ENCODE results near the gene GRK5.
A peak's percentile ranks its signal among the peaks of the same experiment; 100 is the strongest.
"Not testable (repeated sequence)": the region's sequence is repeated elsewhere in the genome, so short reads cannot be mapped to it uniquely, and the experiment has no call there.

The GRK5 gene

DNA sequence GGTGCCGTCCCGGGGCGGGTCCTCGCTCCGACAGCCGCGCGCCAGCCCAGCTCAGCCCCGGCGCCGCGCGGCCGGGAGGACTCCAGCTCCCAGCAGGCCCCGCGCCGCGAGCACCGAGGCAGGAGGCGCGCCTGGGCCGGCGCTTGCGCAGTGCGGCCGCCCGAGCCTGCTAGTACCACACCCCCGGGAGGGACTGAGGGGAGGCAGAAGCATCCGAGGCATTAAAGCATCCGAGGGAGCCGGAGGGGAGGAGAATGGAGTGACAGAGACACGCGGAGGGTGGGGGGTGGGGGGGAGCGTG is at the start of gene GRK5:
Gene GRK5 (plus strand): TSS at position 206 of the 301 bp plus-strand sequence. CDS start 347 bp downstream, outside the sequence.
- DNase-seq (ENCODE audit: low read depth), result peak; percentile 98

DNA sequence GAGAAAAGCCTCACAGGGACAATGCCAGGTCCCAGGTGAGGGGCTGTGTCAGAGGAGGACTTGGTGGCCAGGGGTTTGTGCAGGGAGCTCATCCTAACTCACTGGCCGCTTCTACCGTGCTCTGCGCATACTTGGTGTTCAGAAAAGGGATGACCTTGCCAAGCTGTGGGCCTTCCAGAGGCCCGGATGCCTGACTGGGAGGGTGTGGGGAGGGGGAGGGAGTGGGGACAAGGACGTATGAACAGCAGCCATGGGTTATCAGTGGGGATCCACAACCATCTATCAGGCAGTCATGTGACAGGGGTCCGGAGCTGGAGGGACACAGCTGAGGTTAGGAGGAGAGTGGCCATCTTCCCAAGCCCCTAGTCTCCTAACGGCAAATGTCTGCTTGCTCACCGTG is 48.0 kb upstream of the GRK5 start:
- no peak for DNase-seq (ENCODE audit: low read depth)

DNA sequence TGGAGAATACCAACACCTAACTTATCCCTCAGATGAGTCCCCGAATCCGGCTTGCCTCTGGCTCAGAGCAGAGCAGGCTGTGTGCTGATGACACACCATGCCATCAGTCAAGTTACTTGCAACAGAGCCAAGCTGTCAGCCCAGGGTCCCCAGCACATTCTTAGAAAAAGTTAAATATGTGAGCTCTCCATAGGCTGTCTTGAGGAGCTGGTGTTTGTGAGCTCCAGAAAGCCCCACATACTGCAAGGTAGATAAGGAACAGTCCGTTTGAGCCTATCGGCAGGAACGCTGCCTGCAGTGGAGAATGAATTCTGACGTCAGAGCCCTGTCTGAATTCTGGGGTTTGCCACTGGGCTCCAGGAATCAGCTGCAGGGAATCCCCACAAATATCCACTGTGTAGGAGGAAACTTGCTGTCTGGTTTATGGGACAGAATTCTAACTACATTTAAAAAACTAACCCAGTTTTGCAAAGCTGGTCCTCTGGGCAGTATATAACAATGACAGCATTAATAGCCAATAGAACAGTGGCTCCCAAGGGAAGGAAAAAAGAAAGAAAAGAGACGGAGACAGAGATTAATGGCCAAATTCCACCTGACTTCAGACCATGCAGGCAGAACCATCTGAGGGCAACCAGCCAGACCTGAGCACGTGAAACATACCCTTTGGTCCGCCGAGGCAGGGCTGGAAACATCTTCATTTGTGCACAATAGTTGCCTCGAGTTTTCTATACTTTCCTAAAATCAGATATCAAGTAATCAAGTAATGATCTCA is 45.5 kb upstream of the GRK5 start:
- DNase-seq (ENCODE audit: low read depth), result peak; percentile 15

DNA sequence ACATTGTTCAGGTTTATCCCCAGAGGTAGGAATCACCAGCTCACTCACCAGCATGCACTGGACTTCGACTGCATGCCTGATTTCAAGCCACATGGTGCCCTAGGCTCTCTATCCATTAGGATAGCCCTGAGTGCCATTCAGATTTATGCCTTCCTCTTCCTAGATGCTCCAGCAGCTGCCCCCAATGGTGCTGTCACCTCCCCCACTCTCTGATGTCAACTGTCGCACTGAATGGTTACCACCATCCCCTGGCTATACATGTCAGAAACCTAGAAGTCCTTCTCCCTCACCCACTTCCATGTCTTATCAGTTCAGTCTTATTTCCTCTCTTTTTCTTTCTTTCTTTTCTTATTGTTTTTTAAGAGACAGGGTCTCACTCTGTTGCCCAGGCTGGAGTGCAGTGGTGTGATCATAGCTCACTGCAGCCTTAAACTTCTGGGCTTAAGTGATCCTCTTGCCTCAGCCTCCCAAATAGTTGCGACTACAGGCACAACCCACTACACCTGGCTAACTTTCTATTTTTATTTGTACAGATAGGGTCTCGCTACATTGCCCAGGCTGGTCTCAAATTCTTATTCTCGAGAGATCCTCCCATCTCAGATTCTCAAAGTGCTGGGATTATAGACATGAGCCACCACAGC is 44.8 kb upstream of the GRK5 start:
- DNase-seq (ENCODE audit: low read depth), result no peak

DNA sequence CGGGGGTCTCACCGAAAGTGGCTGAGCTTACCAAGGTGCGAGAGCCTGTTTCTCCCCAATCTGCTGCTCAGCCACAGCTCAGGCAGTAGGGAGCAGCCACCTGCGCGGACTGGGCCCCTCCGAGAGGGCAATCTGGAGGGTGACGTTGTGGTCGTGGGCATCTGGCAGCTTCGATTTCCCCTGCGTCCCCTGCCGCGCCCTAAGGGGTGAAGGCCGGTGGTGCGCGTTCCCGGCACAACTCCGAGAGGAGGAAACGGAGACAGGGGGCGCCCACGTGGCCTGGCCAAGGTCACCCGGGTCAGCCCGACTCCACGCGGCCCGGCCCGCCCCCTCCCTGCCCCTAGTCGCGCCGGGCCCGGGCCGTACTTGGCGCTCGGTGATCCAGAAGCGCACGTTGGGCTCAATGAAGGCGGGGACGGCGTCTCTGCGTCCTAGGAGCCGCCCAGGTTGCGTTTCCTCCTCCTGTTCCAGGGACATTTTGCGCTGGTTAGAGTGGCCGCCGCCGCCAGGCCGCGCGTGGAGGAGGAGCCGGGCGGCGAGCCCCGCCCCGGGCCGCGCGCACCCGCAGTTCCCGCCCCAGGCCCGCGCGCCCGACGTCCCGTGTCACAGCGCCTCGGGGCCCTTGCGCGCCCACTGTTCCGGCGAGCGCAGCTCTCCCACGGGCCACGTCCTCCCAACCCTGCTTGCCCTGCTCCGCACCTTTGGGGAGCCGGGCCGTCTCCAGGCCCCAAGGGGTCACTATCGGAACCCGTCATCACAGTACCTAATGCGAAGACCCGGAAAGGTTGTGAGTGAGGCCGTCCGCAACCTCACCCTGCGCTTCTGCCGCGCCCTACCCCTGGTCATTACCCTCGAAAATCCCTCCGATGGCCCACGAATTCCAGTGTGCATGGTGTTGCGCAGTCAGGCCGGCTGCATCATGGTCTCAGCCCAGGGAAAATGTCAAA is 41.9 kb upstream of the GRK5 start, which contains the start of gene SFXN4:
Gene SFXN4 (minus strand): TSS at position 544 of the 947 bp plus-strand sequence. CDS start 67 bp downstream, at position 477.
- DNase-seq (ENCODE audit: low read depth), result peak; percentile 72

DNA sequence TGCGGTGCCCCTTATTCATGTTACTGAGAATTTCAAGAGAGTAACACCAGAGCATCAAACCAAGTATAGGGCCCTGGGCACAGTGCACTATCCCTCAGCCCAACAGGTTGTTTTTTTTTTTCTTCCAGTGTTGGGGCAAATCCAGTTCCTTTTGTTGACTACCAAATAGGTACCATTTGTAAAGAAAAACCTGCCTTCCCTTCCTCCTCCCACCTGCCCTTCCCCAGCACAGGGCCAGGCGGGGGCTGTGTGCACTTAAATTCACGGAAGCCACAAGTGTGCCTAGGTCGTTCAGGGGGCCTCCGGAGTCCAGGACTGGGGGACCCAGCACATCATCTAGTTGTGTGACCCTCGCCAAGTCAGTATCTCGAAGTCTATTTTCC is 41.3 kb upstream of the GRK5 start:
- no peak for DNase-seq (ENCODE audit: low read depth)

DNA sequence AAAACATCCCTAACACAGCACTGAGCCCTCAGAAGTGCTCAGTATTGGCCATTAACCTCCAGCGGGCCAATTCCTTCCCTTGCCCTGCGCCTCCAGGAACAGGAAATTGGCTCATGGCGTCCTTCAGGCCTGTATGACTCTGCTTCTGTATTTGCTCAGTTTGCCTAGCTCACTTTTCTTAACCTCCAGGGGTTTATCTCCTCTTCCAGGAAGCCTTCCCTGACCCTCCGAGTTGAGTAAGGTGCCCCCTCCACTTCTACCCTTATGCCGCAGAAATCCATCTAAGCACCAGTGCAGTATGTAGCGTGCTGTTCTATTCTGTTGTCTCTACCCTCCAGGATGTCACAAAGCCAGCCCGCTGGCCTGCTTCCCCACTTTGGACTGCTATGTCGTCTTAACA is 40.8 kb upstream of the GRK5 start:
- DNase-seq (ENCODE audit: low read depth), result no peak

DNA sequence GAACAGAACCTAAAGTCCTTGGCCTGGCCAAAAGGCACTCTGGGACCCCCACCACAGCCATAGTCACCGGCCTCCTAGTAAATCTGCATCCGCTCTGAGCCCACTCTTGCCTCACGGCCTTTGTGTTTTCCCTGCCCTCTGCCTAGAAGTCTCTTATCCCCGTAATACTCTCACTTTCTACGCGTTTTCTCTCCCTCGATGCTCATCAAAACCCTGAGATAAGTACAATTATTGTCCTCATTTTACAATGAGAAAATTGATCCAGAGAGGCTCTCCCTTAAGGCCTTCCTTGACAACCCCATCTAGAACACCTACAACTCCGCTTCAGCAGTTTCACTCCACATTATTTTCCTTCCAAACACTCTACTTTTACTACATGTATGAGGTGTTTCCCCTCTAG is 40.3 kb upstream of the GRK5 start:
- DNase-seq (ENCODE audit: low read depth), result no peak

DNA sequence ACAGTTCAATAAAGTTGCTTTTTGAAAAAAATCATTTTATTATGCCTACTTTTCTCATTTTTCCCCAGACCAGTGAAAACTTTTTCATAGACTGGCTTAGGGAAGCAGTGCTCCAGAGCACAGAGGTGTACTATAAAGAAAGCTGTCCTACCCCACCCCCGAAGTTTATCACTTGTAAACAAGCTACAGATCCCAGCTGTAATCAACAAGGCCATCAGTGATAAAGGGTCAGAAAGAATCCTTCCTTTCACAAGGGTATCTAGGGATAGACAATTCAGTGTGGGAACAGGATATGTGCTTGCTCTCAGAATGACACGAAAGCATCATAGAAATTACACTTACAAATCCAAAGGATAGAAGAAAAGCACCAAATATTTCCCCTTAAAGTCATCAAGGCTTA is 33.3 kb upstream of the GRK5 start:
- DNase-seq (ENCODE audit: low read depth), result no peak

DNA sequence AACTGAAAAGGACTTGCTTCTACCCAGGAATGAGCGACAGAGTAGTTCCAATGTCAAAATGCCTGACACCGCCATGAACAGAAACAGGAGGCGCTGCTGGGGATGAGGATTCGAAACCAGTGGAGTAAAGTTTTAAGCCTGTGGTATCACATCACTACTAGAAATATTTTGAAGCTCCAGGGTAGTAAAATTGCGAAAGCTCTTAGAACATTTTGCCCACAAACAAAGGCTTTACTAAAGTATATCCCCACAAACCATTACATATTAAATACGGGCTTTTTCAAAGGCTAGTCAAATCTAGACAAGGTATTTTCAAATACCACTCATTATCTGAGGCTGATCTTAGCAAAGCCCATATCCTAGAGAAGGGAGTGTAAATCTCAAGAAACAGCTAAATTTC is 31.2 kb upstream of the GRK5 start:
- peak; percentile 19 for DNase-seq (ENCODE audit: low read depth)

DNA sequence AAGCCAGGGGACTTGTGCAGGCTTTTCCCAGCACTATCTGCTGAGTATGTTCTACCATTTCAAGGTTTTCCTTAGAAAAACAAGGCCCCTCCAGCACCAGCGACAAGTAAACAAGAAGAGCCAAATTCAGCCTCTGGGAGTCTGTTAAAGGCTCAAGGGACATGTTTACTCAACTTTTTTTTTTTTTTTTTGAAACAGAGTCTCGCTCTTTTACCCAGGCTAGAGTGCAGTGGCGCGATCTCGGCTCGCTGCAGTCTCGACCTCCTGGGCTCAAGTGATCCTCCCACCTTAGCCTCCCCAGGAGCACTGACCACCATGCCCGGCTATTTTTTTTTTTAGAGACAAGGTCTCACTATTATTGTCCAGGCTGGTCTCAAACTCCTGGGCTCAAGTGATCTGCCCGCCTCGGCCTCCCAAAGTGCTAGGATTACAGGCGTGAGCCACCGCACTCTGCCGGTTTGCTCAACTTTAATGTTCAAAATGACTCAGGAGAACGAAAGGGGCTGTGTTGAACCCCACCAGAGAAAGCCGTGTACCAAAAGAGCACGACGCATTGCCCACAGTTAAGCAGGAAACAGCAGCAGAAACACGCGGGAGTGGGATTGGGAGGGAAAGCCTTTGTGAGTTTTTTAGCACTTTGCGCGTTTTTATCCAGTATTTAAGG is 29.5 kb upstream of the GRK5 start:
- no peak for DNase-seq (ENCODE audit: low read depth)

DNA sequence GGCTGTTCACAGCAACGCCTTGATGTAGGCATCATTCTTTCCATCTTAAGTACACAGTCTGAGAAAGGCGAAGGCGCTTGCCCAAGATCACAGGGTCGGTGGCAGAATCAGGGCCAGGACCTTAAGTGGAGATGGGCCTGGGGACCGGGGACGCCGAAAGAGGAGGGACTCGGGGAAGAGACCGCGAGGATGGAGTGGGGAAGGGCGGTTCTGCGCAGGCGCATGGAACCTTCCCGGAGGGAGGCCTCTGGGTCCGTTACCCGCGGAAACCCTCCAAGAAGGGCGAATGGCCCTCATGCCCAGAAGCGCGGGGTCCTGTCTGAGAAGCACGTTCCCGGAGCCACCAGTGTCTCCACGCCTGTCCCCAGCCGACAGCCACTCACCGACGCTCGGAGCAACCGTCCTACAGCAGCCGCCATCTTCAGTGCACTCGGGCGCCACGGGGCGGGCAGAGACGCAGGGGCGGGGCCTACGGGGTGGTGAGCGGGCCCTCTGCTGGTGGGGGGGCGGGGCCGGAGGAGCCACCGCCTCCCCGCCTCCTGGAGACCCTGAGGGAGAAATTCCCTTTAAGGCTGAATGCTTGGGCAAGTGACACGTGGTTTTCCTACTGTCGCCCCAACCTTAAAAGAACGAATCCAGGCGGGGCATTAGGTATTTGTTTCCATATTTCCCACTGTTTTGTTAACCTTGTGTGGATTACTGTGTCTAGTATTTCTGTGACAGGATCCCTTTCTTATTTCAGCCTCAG is 28.8 kb upstream of the GRK5 start, which contains the start of gene PRDX3:
Gene PRDX3 (minus strand): TSS at position 441 of the 748 bp plus-strand sequence. CDS start 22 bp downstream, at position 419.
- DNase-seq (ENCODE audit: low read depth), result peak; percentile 93

DNA sequence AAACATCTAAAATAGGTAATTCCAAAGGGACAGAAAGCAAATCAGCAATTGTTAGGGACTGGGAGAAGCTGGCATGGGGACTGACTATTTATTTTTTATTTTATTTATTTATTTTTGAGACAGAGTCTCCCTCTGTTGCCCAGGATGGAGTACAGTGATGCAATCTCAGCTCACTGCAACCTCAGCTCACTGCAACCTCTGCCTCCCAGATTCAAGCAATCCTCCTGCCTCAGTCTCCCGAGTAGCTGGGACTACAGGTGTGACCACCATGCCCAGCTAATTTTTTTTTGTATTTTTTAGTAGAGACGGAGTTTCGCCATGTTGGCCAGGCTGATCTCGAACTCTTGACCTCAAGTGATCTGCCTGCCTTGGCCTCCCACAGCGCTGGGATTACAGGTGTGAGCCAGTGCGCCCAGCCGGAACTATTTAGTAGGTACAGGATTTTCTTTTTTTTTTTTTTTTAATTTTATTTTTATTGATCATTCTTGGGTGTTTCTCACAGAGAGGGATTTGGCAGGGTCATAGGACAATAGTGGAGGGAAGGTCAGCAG is 26.4 kb upstream of the GRK5 start:
- DNase-seq (ENCODE audit: low read depth), result not testable (repeated sequence)

DNA sequence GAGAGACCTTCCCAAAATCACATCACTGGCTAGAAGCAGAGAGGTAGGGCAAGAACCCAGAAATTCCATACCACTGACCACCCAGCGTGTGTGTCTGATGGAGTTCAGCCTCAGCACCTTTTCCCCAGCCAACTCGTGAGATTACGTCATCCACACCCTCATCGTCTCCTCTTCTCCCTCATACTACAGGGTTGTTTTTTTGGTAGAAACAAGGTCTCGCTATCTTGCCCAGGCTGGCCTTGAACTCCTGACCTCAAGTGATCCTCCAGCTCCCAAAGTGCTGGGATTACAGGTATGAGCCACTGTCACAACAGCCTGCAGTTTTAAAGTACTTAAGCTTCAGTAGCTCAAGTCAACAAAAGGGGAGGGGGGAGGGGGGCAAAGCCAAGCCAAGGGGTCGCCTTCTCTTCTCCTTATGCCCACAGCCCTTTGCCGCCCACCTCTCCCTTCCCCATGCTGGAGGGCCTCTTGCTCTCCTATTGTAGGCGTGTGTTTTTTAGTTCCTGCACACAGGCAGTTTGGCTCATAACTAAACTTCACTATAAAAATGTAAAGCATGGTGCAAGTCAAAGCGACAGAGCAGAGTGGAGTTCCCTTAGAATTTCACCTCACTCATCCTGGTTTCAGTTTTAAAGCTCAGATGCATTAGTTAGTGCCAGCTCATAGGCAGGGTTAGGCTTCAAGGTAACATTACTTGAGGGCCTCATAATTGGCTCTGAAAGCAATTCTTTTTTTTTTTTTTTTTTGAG is 23.5 kb upstream of the GRK5 start:
- DNase-seq (ENCODE audit: low read depth), result no peak

DNA sequence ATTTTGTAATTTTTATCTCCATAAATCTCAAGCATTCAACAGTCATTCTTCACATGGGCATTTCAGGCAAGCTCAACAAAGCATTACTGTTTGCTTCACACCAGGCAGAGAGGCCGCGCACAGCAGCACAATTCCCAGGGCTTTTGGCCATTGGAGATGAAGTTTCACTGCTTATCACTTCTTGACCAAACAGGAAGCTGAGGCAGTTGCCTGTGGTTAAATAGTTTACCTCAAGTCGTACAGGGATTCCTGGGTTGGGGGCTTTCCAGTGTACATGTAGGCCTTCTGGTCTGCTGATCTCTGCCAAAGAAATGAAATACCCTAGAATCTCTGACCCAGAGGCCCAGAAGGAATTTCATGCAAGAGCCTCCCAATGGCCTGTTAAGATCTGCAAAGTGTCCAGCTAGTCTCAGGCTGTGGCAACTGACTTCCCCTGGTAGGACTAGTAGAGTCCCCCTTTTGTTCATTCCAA is 17.5 kb upstream of the GRK5 start:
- DNase-seq (ENCODE audit: low read depth), result peak; percentile 30

DNA sequence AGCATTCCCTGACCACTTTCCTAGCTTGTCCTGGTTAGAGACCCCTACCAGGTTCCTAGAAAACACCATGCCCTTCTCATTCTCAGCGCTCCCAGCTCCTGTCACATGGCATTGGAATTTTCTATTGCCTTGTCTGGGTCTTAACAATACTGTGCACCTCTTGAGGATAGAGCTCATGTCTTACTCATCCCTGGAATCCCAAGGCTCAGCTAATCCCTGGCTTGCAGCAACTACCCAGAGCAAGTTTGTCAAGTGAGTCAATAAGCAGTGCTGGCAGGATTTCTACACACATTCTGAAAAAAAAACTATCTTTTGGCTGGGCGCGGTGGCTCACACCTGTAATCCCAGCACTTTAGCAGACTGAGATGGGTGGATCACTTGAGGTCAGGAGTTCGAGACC is 17.0 kb upstream of the GRK5 start:
- peak; percentile 97 for DNase-seq (ENCODE audit: low read depth)

DNA sequence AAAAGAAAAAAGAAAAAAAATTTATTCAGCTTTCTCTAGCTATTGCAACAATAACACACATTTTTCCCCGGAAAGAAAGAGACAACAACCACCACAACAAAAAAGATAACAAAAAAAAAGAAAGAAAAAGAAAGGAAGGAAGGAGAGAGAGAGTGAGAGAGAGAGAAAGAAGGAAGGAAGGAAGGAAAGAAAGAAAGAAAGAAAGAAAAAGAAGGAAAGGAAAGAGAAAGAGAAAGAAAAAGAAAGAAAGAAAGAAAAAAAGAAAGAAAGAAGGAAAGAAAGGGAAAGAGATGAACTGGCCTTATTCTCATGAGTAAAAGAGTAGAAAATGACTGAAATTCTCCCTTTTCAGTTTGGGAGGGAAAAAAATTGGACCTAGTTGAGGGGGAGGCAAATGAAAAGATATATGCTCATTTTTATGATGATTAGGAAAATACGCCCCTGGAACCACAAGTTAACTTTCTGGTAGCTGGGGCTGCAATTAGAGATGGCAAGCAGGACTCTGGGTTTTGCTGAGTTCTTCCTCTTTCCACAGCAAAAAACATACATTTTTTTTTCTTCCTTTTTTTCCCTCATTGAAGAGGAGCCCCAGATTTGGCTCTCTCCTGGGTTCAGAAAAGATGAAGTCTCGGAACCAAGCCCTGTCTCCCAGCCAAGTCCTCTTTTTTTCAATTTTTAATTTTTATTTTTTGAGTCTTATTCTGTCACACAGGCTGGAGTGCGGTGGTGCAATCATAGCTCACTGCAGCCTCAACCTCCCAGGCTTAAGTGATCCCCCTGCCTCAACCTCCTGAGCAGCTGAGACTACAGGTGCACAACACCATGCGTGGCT is 16.2 kb upstream of the GRK5 start:
- no peak for DNase-seq (ENCODE audit: low read depth)

DNA sequence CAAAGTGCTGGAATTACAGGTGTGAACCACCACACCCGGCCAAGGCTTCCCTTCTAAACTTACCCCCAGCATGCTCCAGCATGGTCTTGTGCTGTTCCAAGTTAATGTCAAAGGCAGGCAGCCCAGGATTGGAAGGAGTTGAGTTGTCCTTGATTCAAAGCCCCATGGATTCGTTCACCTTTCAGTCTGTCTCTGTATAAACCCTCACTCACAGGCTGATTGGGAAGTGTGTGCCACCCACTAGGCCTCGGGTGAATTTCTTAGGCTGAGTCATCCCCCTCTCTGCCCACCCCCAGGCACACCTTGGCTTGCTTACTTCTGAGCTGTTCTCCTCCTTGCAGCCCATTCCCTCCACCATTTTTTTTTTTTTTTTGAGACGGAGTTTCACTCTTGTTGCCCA is 15.5 kb upstream of the GRK5 start:
- DNase-seq (ENCODE audit: low read depth), result no peak

DNA sequence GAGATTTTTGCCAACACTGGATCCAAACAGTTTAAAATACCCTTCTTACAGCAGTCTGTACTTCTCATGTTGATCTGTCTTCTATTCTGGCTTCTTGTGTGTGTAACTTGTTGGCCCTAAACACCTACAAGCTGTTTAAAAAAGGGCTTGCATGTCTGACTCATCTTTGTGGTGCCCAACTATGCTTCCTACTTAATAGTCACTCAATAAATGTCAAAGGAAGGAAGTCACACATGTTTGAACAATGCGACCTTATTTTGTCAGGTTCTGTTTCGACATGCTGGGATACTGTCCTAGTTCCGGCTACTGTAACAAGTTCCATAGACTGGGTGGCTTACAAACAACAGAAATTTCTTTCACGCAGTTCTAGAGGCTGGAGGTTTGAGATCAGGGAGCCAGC is 9.4 kb upstream of the GRK5 start:
- peak; percentile 91 for DNase-seq (ENCODE audit: low read depth)
